Mucosa of stomach (tissue), 1 donor: ENCODE measurements around the gene BSCL2.
"Not testable (repeated sequence)": the region's sequence is repeated elsewhere in the genome, so short reads cannot be mapped to it uniquely, and the experiment has no call there.

ENCODE experiments used
- H3K27me3 ChIP-seq: one replicate; pipeline ENCODE4 v1.7.0; 2013; ENCODE audit warnings: mild to moderate bottlenecking, low read length; ENCODE audit not compliant: control insufficient read depth, insufficient read depth
- H3K36me3 ChIP-seq: one replicate; pipeline ENCODE4 v1.7.0; 2013; ENCODE audit warnings: low read length; ENCODE audit not compliant: control insufficient read depth, insufficient read depth
- H3K4me1 ChIP-seq: one replicate; pipeline ENCODE4 v1.7.0; 2013; ENCODE audit warnings: mild to moderate bottlenecking, low read length; ENCODE audit not compliant: control insufficient read depth, insufficient read depth
- H3K4me3 ChIP-seq: one replicate; pipeline ENCODE4 v1.7.0; 2013; ENCODE audit warnings: low read length
- H3K9ac ChIP-seq: one replicate; pipeline ENCODE4 v1.7.0; 2013; ENCODE audit warnings: mild to moderate bottlenecking, low read length, moderate library complexity
- H3K9me3 ChIP-seq: one replicate; pipeline ENCODE4 v1.7.0; 2013; ENCODE audit warnings: mild to moderate bottlenecking, low read length, moderate library complexity; ENCODE audit not compliant: control insufficient read depth
- donor health status: Pancreatic carcinoma.

BSCL2 gene

GRCh38 chr11:62665075-62665598 lies 42.1 kb downstream of the BSCL2 start, which contains the start of the genes C11orf98 and CSKMT:
TSS of gene C11orf98 (minus strand) at chr11:62665210. CDS start at chr11:62665169, 41 bp downstream.
TSS of gene CSKMT (plus strand) at chr11:62665312. CDS start at chr11:62665880, 568 bp downstream.
- Histone ChIP-seq H3K9me3 (no peaks in the 10 kb centered on the region), H3K4me1 (peaks cover 36% of the 10 kb centered on the region), H3K4me3 (peak within 1 kb of the TSS; percentile 96), H3K36me3 (peaks cover 11% of the 10 kb centered on the region), H3K9ac (peak within 1 kb of the TSS; percentile 79), H3K27me3 (no peaks in the 10 kb centered on the region)

- no peaks in the 10 kb centered on the region for H3K27me3 ChIP-seq
- peak overlapping the region; percentile 79 for H3K9ac ChIP-seq
- H3K4me3 ChIP-seq, result peak overlapping the region; percentile 96
- no peaks in the 10 kb centered on the region for H3K9me3 ChIP-seq
- peaks cover 30% of the 10 kb centered on the region for H3K4me1 ChIP-seq
- H3K36me3 ChIP-seq, result peaks cover 11% of the 10 kb centered on the region
Observed at GRCh38 chr11:62664405-62665074, 42.7 kb downstream of the BSCL2 start.

GRCh38 chr11:62656796-62657429 lies 50.3 kb downstream of the BSCL2 start:
- Histone ChIP-seq H3K4me1 (peaks cover 6% of the 10 kb centered on the region), H3K9ac (no peak overlapping the region), H3K27me3 (no peaks in the 10 kb centered on the region), H3K36me3 (no peaks in the 10 kb centered on the region), H3K9me3 (no peaks in the 10 kb centered on the region), H3K4me3 (no peak overlapping the region)

- H3K36me3 ChIP-seq, result peaks cover 2% of the 10 kb centered on the region
- H3K9me3 ChIP-seq, result no peaks in the 10 kb centered on the region
- H3K9ac ChIP-seq, result no peak overlapping the region
- peaks cover 12% of the 10 kb centered on the region for H3K4me1 ChIP-seq
- H3K4me3 ChIP-seq, result no peak overlapping the region
- H3K27me3 ChIP-seq, result no peaks in the 10 kb centered on the region
Observed at GRCh38 chr11:62654297-62654696, 52.9 kb downstream of the BSCL2 start.

- H3K9me3 ChIP-seq, result no peaks in the 10 kb centered on the region
- H3K36me3 ChIP-seq, result peaks cover 17% of the 10 kb centered on the region
- H3K4me3 ChIP-seq, result peak overlapping the region; percentile 60
- H3K9ac ChIP-seq, result peak overlapping the region; percentile 86
- H3K4me1 ChIP-seq, result peaks cover 12% of the 10 kb centered on the region
- no peaks in the 10 kb centered on the region for H3K27me3 ChIP-seq
Observed at GRCh38 chr11:62652161-62653006, 54.8 kb downstream of the BSCL2 start.

- H3K9me3 ChIP-seq, H3K9ac ChIP-seq, H3K27me3 ChIP-seq, H3K4me3 ChIP-seq: not testable (repeated sequence)
- peaks cover 20% of the 10 kb centered on the region for H3K4me1 ChIP-seq
- peaks cover 17% of the 10 kb centered on the region for H3K36me3 ChIP-seq
Observed at GRCh38 chr11:62650283-62650682, 56.9 kb downstream of the BSCL2 start.

GRCh38 chr11:62649486-62649885 lies 57.7 kb downstream of the BSCL2 start:
- peaks cover 25% of the 10 kb centered on the region for H3K4me1 ChIP-seq
- H3K36me3 ChIP-seq, result peaks cover 17% of the 10 kb centered on the region
- no peak overlapping the region for H3K9ac ChIP-seq
- H3K9me3 ChIP-seq, result no peaks in the 10 kb centered on the region
- H3K27me3 ChIP-seq, result no peaks in the 10 kb centered on the region
- no peak overlapping the region for H3K4me3 ChIP-seq

GRCh38 chr11:62648967-62649364 lies 58.3 kb downstream of the BSCL2 start:
- Histone ChIP-seq H3K4me1 (peaks cover 25% of the 10 kb centered on the region), H3K27me3 (no peaks in the 10 kb centered on the region), H3K4me3 (no peak overlapping the region), H3K36me3 (peaks cover 17% of the 10 kb centered on the region), H3K9ac (no peak overlapping the region), H3K9me3 (no peaks in the 10 kb centered on the region)

- H3K27me3 ChIP-seq, result no peaks in the 10 kb centered on the region
- no peak overlapping the region for H3K4me3 ChIP-seq
- H3K9me3 ChIP-seq, result no peaks in the 10 kb centered on the region
- peaks cover 17% of the 10 kb centered on the region for H3K36me3 ChIP-seq
- no peak overlapping the region for H3K9ac ChIP-seq
- H3K4me1 ChIP-seq, result peaks cover 25% of the 10 kb centered on the region
Observed at GRCh38 chr11:62648185-62648966, 58.8 kb downstream of the BSCL2 start.

GRCh38 chr11:62647609-62648005 lies 59.6 kb downstream of the BSCL2 start:
- no peak overlapping the region for H3K4me3 ChIP-seq
- H3K36me3 ChIP-seq, result peaks cover 17% of the 10 kb centered on the region
- H3K9ac ChIP-seq, result no peak overlapping the region
- peaks cover 25% of the 10 kb centered on the region for H3K4me1 ChIP-seq
- no peaks in the 10 kb centered on the region for H3K27me3 ChIP-seq
- no peaks in the 10 kb centered on the region for H3K9me3 ChIP-seq

- H3K4me1 ChIP-seq, result peaks cover 21% of the 10 kb centered on the region
- peaks cover 17% of the 10 kb centered on the region for H3K36me3 ChIP-seq
- no peaks in the 10 kb centered on the region for H3K27me3 ChIP-seq
- H3K4me3 ChIP-seq, result no peak overlapping the region
- peak overlapping the region; percentile 22 for H3K9ac ChIP-seq
- H3K9me3 ChIP-seq, result no peaks in the 10 kb centered on the region
Observed at GRCh38 chr11:62646825-62647608, 60.2 kb downstream of the BSCL2 start.
